ENCODE results near the gene EIF2D.

DNA sequence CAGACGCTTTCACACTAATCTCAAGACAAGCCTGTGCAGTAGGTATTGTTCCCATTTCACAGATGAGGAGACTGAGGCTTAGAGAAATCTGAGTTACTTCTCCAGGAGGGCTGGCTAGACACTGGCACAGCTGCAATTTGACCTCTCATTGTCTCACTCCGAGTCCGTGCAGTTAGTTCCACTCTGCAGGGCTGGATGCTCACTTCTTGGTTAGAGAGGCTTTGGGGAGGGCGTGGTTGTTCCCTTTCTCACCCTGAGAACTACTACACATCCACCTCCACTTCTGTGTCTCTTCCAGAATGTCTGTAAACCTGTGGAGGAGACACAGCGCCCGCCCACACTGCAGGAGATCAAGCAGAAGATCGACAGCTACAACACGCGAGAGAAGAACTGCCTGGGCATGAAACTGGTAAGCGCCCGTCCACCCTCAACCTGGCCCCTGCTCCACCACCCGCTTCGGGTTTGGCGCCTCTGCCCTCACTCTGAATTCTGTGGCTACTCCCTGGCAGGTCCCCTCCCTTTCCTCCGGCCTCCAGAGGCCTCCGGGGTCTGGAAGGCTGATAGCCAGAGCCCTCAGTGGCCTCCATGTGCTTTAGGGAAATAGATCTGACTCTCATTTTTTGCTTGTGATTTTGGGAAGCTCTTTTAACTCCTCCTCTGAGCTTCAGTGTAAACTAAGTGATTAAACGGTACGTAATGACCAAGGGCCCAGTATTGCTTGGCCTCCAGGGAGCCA, 29.1 kb downstream of the EIF2D start:
- TF ChIP-seq, protein P1, sequence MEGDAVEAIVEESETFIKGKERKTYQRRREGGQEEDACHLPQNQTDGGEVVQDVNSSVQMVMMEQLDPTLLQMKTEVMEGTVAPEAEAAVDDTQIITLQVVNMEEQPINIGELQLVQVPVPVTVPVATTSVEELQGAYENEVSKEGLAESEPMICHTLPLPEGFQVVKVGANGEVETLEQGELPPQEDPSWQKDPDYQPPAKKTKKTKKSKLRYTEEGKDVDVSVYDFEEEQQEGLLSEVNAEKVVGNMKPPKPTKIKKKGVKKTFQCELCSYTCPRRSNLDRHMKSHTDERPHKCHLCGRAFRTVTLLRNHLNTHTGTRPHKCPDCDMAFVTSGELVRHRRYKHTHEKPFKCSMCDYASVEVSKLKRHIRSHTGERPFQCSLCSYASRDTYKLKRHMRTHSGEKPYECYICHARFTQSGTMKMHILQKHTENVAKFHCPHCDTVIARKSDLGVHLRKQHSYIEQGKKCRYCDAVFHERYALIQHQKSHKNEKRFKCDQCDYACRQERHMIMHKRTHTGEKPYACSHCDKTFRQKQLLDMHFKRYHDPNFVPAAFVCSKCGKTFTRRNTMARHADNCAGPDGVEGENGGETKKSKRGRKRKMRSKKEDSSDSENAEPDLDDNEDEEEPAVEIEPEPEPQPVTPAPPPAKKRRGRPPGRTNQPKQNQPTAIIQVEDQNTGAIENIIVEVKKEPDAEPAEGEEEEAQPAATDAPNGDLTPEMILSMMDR (conservative IDR thresholded peaks at IDR 0.05; ENCODE audit: low read depth, low read length): no peak
- TF ChIP-seq SMC3 (IDR thresholded peaks at IDR 0.05; ENCODE audit: low read depth, low read length) (no peak), RAD21 (IDR thresholded peaks at IDR 0.05; ENCODE audit: low read length) (no peak), RFX5 (IDR thresholded peaks at IDR 0.05; ENCODE audit: low read depth, low read length) (no peak), POLR2A (IDR thresholded peaks at IDR 0.05; ENCODE audit: low read depth, low read length) (no peak), CEBPB (IDR thresholded peaks at IDR 0.05; ENCODE audit: low read depth, low read length) (no peak), NFE2L2 (IDR thresholded peaks at IDR 0.05; ENCODE audit: low read depth, low read length) (no peak), CHD1 (IDR thresholded peaks at IDR 0.05; ENCODE audit: low read depth, low read length) (no peak)
- TF ChIP-seq, protein P2, sequence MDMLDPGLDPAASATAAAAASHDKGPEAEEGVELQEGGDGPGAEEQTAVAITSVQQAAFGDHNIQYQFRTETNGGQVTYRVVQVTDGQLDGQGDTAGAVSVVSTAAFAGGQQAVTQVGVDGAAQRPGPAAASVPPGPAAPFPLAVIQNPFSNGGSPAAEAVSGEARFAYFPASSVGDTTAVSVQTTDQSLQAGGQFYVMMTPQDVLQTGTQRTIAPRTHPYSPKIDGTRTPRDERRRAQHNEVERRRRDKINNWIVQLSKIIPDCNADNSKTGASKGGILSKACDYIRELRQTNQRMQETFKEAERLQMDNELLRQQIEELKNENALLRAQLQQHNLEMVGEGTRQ (IDR thresholded peaks at IDR 0.05; ENCODE audit: low read depth, low read length): no peak
